Left lung (tissue), 10 donors: ENCODE results near the gene ZCCHC24. TPM values are rescaled to one million over a fixed set of nuclear protein-coding genes. Genes with fewer than 3 reads are reported as not detected.

Experiments
- ATAC-seq: fragments of 200-7000 bp; cut with Tn5 transposase; one replicate; pipeline ENCODE4 v1.9.1; 2020; ENCODE audit warnings: moderate library complexity
- DNase-seq, 4 donors: peaks; one replicate each; pipeline ENCODE4 v3.0.0-alpha.2; 2013 to 2020
- H3K27ac ChIP-seq, 2 donors: fragments of 200-600 bp; sonication (generic) in 1 of 2; one replicate each; pipeline versions ENCODE4 v1.5.0 to v1.8.0; 2020 to 2021
- H3K27me3 ChIP-seq, 2 donors: fragments of 200-600 bp; sonication (generic) in 1 of 2; one replicate each; pipeline versions ENCODE4 v1.5.0 to v1.8.0; 2020 to 2021
- H3K36me3 ChIP-seq, 2 donors: fragments of 200-600 bp; sonication (generic) in 1 of 2; one replicate each; pipeline versions ENCODE4 v1.5.0 to v1.8.0; 2020 to 2021
- H3K4me1 ChIP-seq, 2 donors: fragments of 200-600 bp; one replicate each; pipeline ENCODE4 v1.8.0; 2021
- H3K4me3 ChIP-seq, 2 donors: fragments of 200-600 bp; sonication (generic) in 1 of 2; one replicate each; pipeline versions ENCODE4 v1.5.0 to v1.8.0; 2020 to 2021; ENCODE audit warnings: mild to moderate bottlenecking in 1 of 2
- H3K9me3 ChIP-seq, 2 donors: fragments of 200-600 bp; sonication (generic) in 1 of 2; one replicate each; pipeline versions ENCODE4 v1.5.0 to v1.8.0; 2020 to 2021
- intact Hi-C, 2 donors: fragments of 100-400 bp; cut with DNase I; formaldehyde crosslinking; loops; one replicate each; pipeline versions ENCODE4 v1.11.2 to v1.14.2; 2022
- polyA plus RNA-seq, 6 donors: library from polyadenylated mRNA; unstranded; fragments of 120-200 nt; gene quantifications; one replicate each; pipeline ENCODE4 v1.2.1, GENCODE V29; 2013; ENCODE audit not compliant: insufficient read length in 6 of 6
- total RNA-seq, 2 donors: library from RNA; stranded (reverse); fragmentation: NEBNext Ultra II Directional; extraction: Animal tissue kit (Norgen Biotek cat#: 25700); gene quantifications; one replicate each; pipeline ENCODE4 v1.2.1, GENCODE V29; 2021
- TF ChIP-seq, protein P1 (sequence below), 2 donors: fragments of 200-600 bp; sonication (generic) in 1 of 2; IDR thresholded peaks; one replicate each; pipeline versions ENCODE4 v1.5.0 to v1.8.0; 2021; ENCODE audit warnings: antibody characterized with exemption in 2 of 2
- donor health status: DM: no; HTN: yes; CAD: no.
- donor health status: DM: no; HTN: no; CAD: no.

ZCCHC24 gene
- total and polyA plus RNA-seq, 8 donors: 28.9 to 48.3 (median 37.1) TPM

DNA sequence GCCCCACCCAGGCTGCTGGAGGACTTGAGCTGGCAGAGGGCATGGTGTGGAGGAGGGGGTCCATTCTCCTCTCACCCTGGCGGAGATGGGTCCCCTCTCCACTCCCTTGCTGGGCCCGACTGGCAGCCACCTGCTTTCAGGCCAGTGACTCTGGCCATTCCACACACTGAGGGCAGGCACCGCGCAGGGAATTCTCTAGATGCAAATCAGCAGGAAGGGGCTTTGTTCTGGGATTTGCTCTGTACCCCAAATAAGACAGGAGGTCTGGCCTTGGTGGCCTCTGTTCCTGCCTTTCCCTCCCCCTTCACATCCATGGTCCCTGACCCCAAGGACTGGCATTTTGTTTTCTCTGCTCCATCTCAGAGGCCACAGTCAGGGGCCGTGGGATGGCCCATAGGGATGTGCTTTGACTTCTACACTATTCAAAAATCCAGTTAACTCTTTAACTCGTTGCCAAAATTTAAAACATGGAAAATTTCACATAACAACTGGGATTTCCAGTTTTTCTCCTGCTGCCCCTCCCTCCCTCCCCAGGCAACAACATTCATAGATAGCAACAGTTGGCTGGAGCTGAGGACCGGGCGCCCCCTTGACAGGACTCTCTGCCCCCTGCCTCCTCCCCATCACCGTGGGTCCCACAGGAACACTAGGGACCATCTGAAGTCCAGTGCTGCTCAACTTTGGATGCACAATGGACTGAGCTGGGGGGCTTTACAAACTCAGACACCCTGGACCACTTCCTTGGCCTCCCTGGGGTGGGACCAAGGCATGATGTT lies 64.3 kb downstream of the ZCCHC24 start:
- no peak for ATAC-seq
- intact Hi-C loops: no loop called here
- H3K27me3 ChIP-seq: no peaks in the 10 kb centered on the region
- H3K27ac ChIP-seq: peak overlapping the region; percentile 35 to 53
- no peaks in the 10 kb centered on the region for H3K9me3 ChIP-seq
- H3K4me3 ChIP-seq: no peak overlapping the region
- peaks cover 0 to 9% of the 10 kb centered on the region in 2 donors for H3K36me3 ChIP-seq
- H3K4me1 ChIP-seq: peaks cover 10% of the 10 kb centered on the region in 2 donors
- peak in 1 of 4 donors; percentile 33 for DNase-seq
- TF ChIP-seq, protein P1, sequence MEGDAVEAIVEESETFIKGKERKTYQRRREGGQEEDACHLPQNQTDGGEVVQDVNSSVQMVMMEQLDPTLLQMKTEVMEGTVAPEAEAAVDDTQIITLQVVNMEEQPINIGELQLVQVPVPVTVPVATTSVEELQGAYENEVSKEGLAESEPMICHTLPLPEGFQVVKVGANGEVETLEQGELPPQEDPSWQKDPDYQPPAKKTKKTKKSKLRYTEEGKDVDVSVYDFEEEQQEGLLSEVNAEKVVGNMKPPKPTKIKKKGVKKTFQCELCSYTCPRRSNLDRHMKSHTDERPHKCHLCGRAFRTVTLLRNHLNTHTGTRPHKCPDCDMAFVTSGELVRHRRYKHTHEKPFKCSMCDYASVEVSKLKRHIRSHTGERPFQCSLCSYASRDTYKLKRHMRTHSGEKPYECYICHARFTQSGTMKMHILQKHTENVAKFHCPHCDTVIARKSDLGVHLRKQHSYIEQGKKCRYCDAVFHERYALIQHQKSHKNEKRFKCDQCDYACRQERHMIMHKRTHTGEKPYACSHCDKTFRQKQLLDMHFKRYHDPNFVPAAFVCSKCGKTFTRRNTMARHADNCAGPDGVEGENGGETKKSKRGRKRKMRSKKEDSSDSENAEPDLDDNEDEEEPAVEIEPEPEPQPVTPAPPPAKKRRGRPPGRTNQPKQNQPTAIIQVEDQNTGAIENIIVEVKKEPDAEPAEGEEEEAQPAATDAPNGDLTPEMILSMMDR (IDR thresholded peaks at IDR 0.05): no peak

DNA sequence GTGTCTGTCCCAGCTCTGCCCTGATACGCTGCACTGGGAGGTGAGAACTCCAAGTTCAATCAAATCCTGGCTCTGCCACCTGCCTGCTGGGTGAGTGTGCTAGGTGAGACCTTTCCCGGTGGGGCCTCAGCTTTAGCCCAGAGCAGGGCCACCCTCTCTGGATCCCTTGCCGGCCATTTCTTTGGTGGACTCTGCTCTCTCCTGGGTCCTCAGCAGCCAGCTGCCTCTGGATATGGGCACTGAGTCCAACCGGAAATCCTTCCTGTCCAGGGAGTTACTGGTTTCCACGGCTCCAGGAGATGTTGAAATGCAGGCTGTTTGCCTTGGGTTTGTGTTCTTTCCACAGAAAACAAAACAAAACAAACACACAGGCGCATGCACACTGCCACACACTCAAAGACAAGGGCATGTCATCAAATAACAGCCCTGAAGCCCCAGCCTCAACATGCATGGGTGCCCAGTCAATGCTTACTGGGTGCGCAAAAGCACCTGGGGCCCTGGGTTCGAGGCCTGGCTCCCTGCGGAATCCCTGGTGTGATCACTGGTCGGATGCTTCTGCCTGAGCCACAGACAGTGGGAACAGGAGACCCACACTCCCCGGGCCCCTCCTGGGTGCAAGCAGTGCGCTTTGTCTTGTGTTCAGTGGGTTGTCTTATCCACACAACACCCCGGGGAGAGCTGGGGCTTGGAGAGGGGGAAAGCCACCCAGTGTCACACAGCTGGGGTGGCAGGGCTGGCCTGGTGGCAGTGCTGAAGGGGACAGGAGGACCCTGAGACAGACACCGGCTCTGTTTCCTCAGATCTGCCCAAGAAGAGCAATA lies 65.1 kb downstream of the ZCCHC24 start:
- TF ChIP-seq, protein P1 (IDR thresholded peaks at IDR 0.05): no peak
- Histone ChIP-seq H3K36me3 (peaks cover 0 to 1% of the 10 kb centered on the region in 2 donors), H3K27ac (peak overlapping the region; percentile 35 to 53), H3K4me3 (no peak overlapping the region), H3K27me3 (no peaks in the 10 kb centered on the region), H3K9me3 (no peaks in the 10 kb centered on the region), H3K4me1 (peaks cover 10% of the 10 kb centered on the region in 2 donors)
- intact Hi-C loops: no loop called here
- DNase-seq: peak in 3 of 4 donors; percentile 34 to 84 (median 69)
- ATAC-seq: peak; percentile 28

DNA sequence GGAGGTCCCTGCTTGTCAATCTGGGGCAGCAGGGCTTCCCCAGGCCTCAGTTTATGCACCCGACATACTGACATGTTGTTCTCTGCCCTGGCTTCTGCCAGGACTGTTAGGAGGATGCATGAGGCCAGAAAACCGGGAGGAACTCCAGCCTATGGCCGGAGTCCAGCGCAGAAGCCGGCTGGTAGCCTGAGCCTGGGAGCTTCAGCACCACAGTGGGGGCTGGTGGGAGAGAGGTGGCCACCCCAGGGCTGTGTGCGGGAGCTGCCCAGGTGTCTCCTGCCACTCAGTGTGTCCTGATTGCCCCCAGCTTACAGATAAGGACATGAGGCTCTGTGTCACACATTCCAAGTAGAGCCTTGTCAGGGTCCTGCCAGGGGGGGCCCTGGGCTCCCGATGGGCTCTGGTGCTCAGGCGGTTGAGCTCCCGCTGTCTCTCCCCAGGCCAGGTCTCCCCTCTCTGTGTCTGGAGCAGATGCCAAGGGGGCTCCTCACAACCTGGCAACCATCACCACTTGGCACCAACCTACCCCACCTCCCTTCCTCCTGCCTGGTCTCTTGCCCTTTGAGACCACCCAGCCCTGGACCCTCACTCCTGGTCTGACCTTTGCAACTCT lies 65.8 kb downstream of the ZCCHC24 start:
- no peaks in the 10 kb centered on the region for H3K27me3 ChIP-seq
- H3K9me3 ChIP-seq: no peaks in the 10 kb centered on the region
- peak overlapping the region in 1 of 2 donors; percentile 53 for H3K27ac ChIP-seq
- DNase-seq (peak in 2 of 4 donors; percentile 32 to 50), ATAC-seq (no peak)
- H3K36me3 ChIP-seq: no peaks in the 10 kb centered on the region
- intact Hi-C loops: loop anchor here in 1 of 2 donors (5.0 kb wide), 1 partner anchor 88 kb away; no protein-coding TSS in a partner anchor
- TF ChIP-seq, protein P1 (IDR thresholded peaks at IDR 0.05): no peak
- no peak overlapping the region for H3K4me3 ChIP-seq
- peaks cover 10 to 13% of the 10 kb centered on the region in 2 donors for H3K4me1 ChIP-seq

DNA sequence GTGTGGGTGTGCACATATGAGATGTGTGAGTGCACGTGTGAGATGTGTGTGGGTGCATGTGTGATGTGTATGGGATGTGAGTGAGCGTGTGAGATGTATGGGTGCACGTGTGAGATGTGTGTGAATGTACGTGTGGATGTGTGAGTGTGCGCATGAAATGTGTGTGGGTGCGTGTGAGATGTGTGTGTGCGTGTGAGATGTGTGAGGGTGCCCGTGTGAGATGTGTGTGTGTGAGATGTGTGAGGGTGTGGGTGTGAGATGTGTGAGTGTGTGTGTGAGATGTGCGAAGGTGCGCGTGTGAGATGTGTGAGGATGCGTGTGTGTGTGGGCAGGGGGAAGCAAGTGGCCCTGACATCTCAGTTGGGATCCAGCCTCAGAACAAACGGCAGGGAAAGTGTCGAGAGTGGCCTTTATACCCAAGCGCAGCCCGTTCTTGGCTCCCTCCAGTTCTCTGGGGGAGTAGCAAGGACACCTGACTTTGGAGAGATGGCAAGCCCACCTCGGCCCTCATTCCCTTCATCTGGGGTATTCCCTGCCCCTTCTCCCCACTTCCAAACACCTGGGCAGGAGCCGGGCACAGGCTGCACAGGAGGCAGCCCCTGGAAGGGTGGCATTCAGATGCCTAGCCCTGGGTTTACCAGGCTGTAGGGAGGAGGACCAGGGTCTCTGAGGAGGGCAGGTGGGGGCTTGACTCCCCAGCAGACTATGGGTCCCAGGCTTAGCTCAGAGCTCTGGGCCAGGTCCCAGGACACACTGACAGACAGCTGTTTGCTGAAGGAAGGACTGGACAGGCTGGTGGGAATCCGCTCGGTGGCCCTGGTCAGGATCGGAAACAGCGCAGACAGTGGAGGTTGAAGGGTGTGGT lies 66.5 kb downstream of the ZCCHC24 start:
- Histone ChIP-seq H3K4me3 (no peak overlapping the region), H3K36me3 (no peaks in the 10 kb centered on the region), H3K27ac (no peak overlapping the region), H3K4me1 (peaks cover 10 to 14% of the 10 kb centered on the region in 2 donors), H3K9me3 (no peaks in the 10 kb centered on the region), H3K27me3 (no peaks in the 10 kb centered on the region)
- intact Hi-C loops: loop anchor here in 1 of 2 donors (5.0 kb wide), 1 partner anchor 88 kb away; no protein-coding TSS in a partner anchor
- TF ChIP-seq, protein P1 (IDR thresholded peaks at IDR 0.05): no peak
- ATAC-seq (no peak), DNase-seq (no peak)
